K562 (cell line): ENCODE data around the gene MYO18B. TPM values are rescaled to one million over a fixed set of nuclear protein-coding genes. Genes with fewer than 3 reads are reported as not detected.

Experiments used
- ATAC-seq: fragments of 200-7000 bp; cut with Tn5 transposase; 3 replicates; pipeline ENCODE4 v1.9.1; 2020; ENCODE audit warnings: moderate library complexity
- BruUV-seq: library from RNA; stranded (reverse); fragments of 400-500 nt; replicated peaks from 2 replicates; lab custom pipeline; 2021; lab: Mats Ljungman, UMichigan
- CTCF ChIA-PET: fragments of 300-600 bp; formaldehyde crosslinking; extraction: SDS; loops from one replicate; lab custom pipeline; 2021; ENCODE audit warnings: low intra/inter-chr PET ratio; lab: Yijun Ruan, JAX
- POLR2A ChIA-PET: fragments of 300-600, 350-650 bp; sonication (Branson Sonifier 250); formaldehyde crosslinking; extraction: SDS; loops from one replicate; lab custom pipeline; 2021; ENCODE audit warnings: antibody characterized with exemption, inconsistent platforms; lab: Yijun Ruan, JAX
- DNase-seq, 4 experiments: peaks; one replicate each; pipeline versions ENCODE4 v3.0.0 to v3.0.0-alpha.2; 2011 to 2018; ENCODE audit warnings: low spot score in 3 of 4, mixed read lengths in 3 of 4; ENCODE audit errors: extremely low read depth in 1 of 4
- FAIRE-seq: peaks from 2 replicates; lab custom pipeline; 2011; peaks lifted over from hg19 to GRCh38; lab: Jason Lieb, UNC
- H2AFZ ChIP-seq: 2 replicates; pipeline ENCODE4 v1.6.0; 2011; ENCODE audit warnings: low read depth, low read length, control low read depth, inconsistent platforms
- H3K27ac ChIP-seq: fragments of 200-600 bp; 3 replicates; pipeline ENCODE4 v1.8.0; 2011; ENCODE audit warnings: low read depth, mild to moderate bottlenecking, control low read depth, inconsistent platforms, low read length, moderate library complexity, mixed read lengths; ENCODE audit errors: extremely low read depth
- H3K27me3 ChIP-seq, 2 experiments: fragments of 300-600 bp in 1 of 2; 2 replicates in 1 of 2; 3 replicates in 1 of 2; pipeline versions ENCODE4 v1.6.0 to v1.8.0; 2011; ENCODE audit warnings: inconsistent platforms in 2 of 2, low read length in 2 of 2, mild to moderate bottlenecking in 1 of 2, mixed read lengths in 1 of 2, moderate library complexity in 1 of 2; ENCODE audit not compliant: control insufficient read depth in 2 of 2, insufficient read depth in 2 of 2
- H3K36me3 ChIP-seq: fragments of 300-600 bp; 3 replicates; pipeline ENCODE4 v1.8.0; 2011; ENCODE audit warnings: mild to moderate bottlenecking, low read length, inconsistent platforms; ENCODE audit not compliant: control insufficient read depth, insufficient read depth
- H3K4me1 ChIP-seq, 2 experiments: fragments of 200-600 bp in 1 of 2; replicated peaks in 1 of 2; 2 replicates in 1 of 2; 3 replicates in 1 of 2; pipeline versions ENCODE4 v1.5.1 to v1.8.0; 2011; ENCODE audit warnings: inconsistent platforms in 2 of 2, low read length in 2 of 2, mild to moderate bottlenecking in 1 of 2, mixed read lengths in 1 of 2, moderate library complexity in 1 of 2; ENCODE audit not compliant: control insufficient read depth in 2 of 2, insufficient read depth in 2 of 2
- H3K4me2 ChIP-seq: 2 replicates; pipeline ENCODE4 v1.6.1; 2011; ENCODE audit warnings: low read length, control low read depth, inconsistent platforms, mixed read lengths; ENCODE audit not compliant: insufficient read depth
- H3K4me3 ChIP-seq: fragments of 200-600 bp; sonication (generic), shearing (Covaris generic); 2 replicates; pipeline ENCODE4 v1.5.1; 2016; ENCODE audit warnings: control low read depth, inconsistent platforms
- H3K79me2 ChIP-seq: fragments of 200-600 bp; 3 replicates; pipeline ENCODE4 v1.8.0; 2011; ENCODE audit warnings: low read length, inconsistent platforms; ENCODE audit not compliant: control insufficient read depth, insufficient read depth
- H3K9ac ChIP-seq, 2 experiments: 2 replicates each; pipeline versions ENCODE4 v1.6.0 to v1.6.1; 2011; ENCODE audit warnings: low read depth in 2 of 2, low read length in 2 of 2, control low read depth in 1 of 2, inconsistent platforms in 1 of 2, mild to moderate bottlenecking in 1 of 2, mixed read lengths in 1 of 2; ENCODE audit not compliant: insufficient read depth in 1 of 2
- H3K9me1 ChIP-seq: one replicate; pipeline ENCODE4 v1.6.0; 2011; ENCODE audit warnings: inconsistent platforms, mild to moderate bottlenecking, low read length, moderate library complexity; ENCODE audit not compliant: control insufficient read depth, insufficient read depth
- H3K9me3 ChIP-seq: replicated peaks from 2 replicates; pipeline ENCODE4 v1.5.1; 2011; ENCODE audit warnings: low read depth, low read length, inconsistent platforms; ENCODE audit not compliant: control insufficient read depth, insufficient read depth
- H4K20me1 ChIP-seq: replicated peaks from 2 replicates; pipeline ENCODE4 v1.6.1; 2011; ENCODE audit warnings: low read length, inconsistent platforms, mixed read lengths; ENCODE audit not compliant: control insufficient read depth, insufficient read depth
- ARID3A ChIP-seq: IDR thresholded peaks from 2 replicates; pipeline ENCODE4 v1.6.1; 2012; ENCODE audit warnings: low read depth, low read length, improper control_type of control experiment, borderline replicate concordance
- ETS1 ChIP-seq: conservative IDR thresholded peaks from 2 replicates; pipeline ENCODE4 v1.6.1; 2011; ENCODE audit warnings: low read depth, mild to moderate bottlenecking, low read length; ENCODE audit not compliant: control insufficient read depth
- ETV1 ChIP-seq: fragments of 450-650 bp; conservative IDR thresholded peaks from 2 replicates; pipeline ENCODE4 v1.6.1; 2016; ENCODE audit warnings: missing genetic modification characterization, control low read depth, low read depth, missing compliant biosample characterization
- SOX6 ChIP-seq: fragments of 450-650 bp; IDR thresholded peaks from 2 replicates; pipeline ENCODE4 v1.6.1; 2014; ENCODE audit warnings: mild to moderate bottlenecking
- SRSF7 ChIP-seq: fragments of 200-400 bp; formaldehyde crosslinking; optimal IDR thresholded peaks from 2 replicates; pipeline ENCODE3; 2017; ENCODE audit warnings: mild to moderate bottlenecking, low read depth, low read length
- ZNF655 ChIP-seq: fragments of 250-450 bp; sonication (Bioruptor Pico); IDR thresholded peaks from 2 replicates; pipeline ENCODE4 v1.5.0; 2021
- WGBS: fragments of 100-300 bp; shearing (Covaris generic); methylation state at CpG from one replicate; pipeline ENCODE4 v1.1.6; 2016; ENCODE audit warnings: low coverage, mixed read lengths; ENCODE audit not compliant: insufficient coverage; ENCODE audit errors: missing lambda C conversion rate; 5-methylcytosine and 5-hydroxymethylcytosine counted together
- in situ Hi-C: fragments of 300-500 bp; cut with MboI; formaldehyde crosslinking; loops from 4 replicates; pipeline ENCODE4 v1.15.0; 2018; ENCODE audit warnings: inconsistent platforms, mixed read lengths
- intact Hi-C: fragments of 100-400 bp; cut with micrococcal nuclease; formaldehyde crosslinking; loops from 2 replicates; pipeline ENCODE4 v1.14.2; 2022
- polyA plus RNA-seq, 8 experiments: library from polyadenylated mRNA; depleted of rRNA in 4 of 8; stranded (reverse) in 5 of 8; unstranded in 3 of 8; fragments of >200 nt; fragmentation: Nextera tagmentation in 2 of 8; fragmentation: Illumina TruSeq in 1 of 8; extraction: Ambion mirVana in 2 of 8; extraction: Trizol in 1 of 8; gene quantifications; 2 replicates each; pipeline versions ENCODE4 v1.2.1 to v1.2.3, GENCODE V29; 2011 to 2014; ENCODE audit warnings: inconsistent platforms in 1 of 8, missing spikeins in 1 of 8
- total RNA-seq, 7 experiments: library from RNA; depleted of rRNA in 6 of 7; stranded (reverse); fragments of >200 nt in 6 of 7; fragmentation: Illumina TruSeq in 2 of 7; extraction: Trizol in 2 of 7; gene quantifications; 2 replicates each; pipeline versions ENCODE4 v1.2.1 to v1.2.3, GENCODE V29; 2011 to 2021; ENCODE audit warnings: low replicate concordance in 1 of 7

The MYO18B gene
- total and polyA plus RNA-seq, 9 of the 15 experiments (the other 6 are each of a cell fraction or from before 2014, with no cell fraction given): 0.06 to 7.0 (median 4.3) TPM

- intact Hi-C loops: no loop called here
- no peak for TF ChIP-seq ZNF655 (CRISPR knock-in tag)
- TF ChIP-seq SRSF7: no peak
- TF ChIP-seq ETV1 (tag): no peak
- no peak for TF ChIP-seq ETS1
- no peak for TF ChIP-seq SOX6
- TF ChIP-seq ARID3A: no peak
Measured at GRCh38 chr22:25797498-25798290, 55.7 kb downstream of the MYO18B start.

More at GRCh38 chr22:25797498-25798290, 55.7 kb downstream of the MYO18B start:
- ChIA-PET CTCF (no interaction called here), POLR2A (no interaction called here)
- no peak overlapping the region for H3K27ac ChIP-seq
- no peaks in the 10 kb centered on the region for H3K9me1 ChIP-seq
- H3K79me2 ChIP-seq: no peaks in the 10 kb centered on the region
- no peak overlapping the region for H3K4me2 ChIP-seq
- no peaks in the 10 kb centered on the region for H3K9me3 ChIP-seq
- no peak for FAIRE-seq
- ATAC-seq: no peak
- H3K4me1 ChIP-seq: no peaks in the 10 kb centered on the region
- in situ Hi-C loops: no loop called here
- H3K9ac ChIP-seq: no peak overlapping the region
- BruUV-seq: no TSS peak
- H3K4me3 ChIP-seq: no peak overlapping the region
- no peak overlapping the region for H2AFZ ChIP-seq
- 88% methylated on average over 16 of the region's 22 CpGs for WGBS
- H3K36me3 ChIP-seq: peaks cover 6% of the 10 kb centered on the region; the same call in 1 of the 3 replicates
- no peak for DNase-seq
- no peaks in the 10 kb centered on the region for H4K20me1 ChIP-seq
- H3K27me3 ChIP-seq: no peaks in the 10 kb centered on the region
